Measurements from ENCODE around the gene SIGLEC9.
"Not testable (repeated sequence)": the region's sequence is repeated elsewhere in the genome, so short reads cannot be mapped to it uniquely, and the experiment has no call there.

Gene SIGLEC9

DNA sequence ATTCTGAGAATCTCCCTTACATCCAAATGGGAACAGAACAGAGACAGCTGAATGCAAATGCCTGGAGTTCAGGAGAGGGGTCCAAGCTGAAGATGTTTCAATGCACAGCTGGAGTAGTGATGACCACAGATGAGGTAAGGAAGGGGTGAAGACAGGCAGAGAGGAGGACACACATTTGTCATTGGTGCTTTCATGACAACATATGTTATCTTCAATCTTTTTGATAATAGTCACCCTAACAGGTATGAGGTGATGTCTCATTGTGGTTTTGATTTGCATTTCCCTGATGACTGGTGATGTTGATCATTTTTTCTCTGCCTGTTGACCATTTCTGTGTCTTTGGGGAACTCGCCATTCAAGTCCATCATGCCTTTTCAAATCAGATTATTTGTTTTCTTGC, 36.6 kb downstream of the SIGLEC9 start:
- H3K4me1 Mint-ChIP-seq (ENCODE audit: low read depth): peaks cover 16% of the 10 kb centered on the region
- no peaks in the 10 kb centered on the region for H3K36me3 Mint-ChIP-seq (ENCODE audit: low read depth)
- H3K4me3 Mint-ChIP-seq: no peak overlapping the region
- H3K27me3 Mint-ChIP-seq (ENCODE audit: low read depth): peaks cover 35% of the 10 kb centered on the region
- no peak overlapping the region for H3K27ac Mint-ChIP-seq
- H3K9me3 Mint-ChIP-seq: no peaks in the 10 kb centered on the region

DNA sequence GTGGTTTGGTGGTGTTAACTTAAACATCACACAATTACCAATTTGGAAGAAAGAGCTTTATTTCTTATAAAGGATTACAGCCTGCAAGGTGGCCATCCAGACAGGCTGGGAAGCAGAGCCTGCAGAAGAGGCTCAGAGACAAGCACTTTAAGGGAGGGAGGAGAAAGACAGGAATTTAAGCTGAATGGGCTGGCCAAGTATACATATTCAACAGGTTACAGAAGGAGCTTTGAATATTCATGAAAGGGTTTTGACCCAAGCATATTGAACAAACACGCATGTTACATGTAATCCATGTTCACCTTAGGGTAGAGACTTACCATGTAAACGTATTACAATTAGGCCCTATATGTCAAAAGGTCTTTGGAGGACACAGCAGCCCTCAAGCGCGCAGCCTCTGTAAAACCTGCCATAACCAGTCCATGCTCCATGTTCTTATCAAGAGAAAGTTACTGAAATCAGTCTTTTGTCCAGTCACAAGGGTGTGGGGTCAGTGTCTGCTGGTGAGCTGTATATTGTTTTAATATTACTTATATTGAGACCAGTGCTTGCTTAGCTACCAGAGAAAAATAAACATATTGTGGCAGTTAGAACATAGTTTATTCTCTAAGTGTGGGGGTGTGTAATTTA, 37.3 kb downstream of the SIGLEC9 start:
- no peak overlapping the region for H3K4me3 Mint-ChIP-seq
- no peaks in the 10 kb centered on the region for H3K36me3 Mint-ChIP-seq (ENCODE audit: low read depth)
- no peak overlapping the region for H3K27ac Mint-ChIP-seq
- peaks cover 37% of the 10 kb centered on the region for H3K27me3 Mint-ChIP-seq (ENCODE audit: low read depth)
- H3K4me1 Mint-ChIP-seq (ENCODE audit: low read depth): peaks cover 19% of the 10 kb centered on the region
- no peaks in the 10 kb centered on the region for H3K9me3 Mint-ChIP-seq

GRCh38 chr19:51163257-51163656, 38.6 kb downstream of the SIGLEC9 start:
- H3K4me1 Mint-ChIP-seq (ENCODE audit: low read depth): peaks cover 26% of the 10 kb centered on the region
- H3K9me3 Mint-ChIP-seq: no peaks in the 10 kb centered on the region
- no peak overlapping the region for H3K27ac Mint-ChIP-seq

DNA sequence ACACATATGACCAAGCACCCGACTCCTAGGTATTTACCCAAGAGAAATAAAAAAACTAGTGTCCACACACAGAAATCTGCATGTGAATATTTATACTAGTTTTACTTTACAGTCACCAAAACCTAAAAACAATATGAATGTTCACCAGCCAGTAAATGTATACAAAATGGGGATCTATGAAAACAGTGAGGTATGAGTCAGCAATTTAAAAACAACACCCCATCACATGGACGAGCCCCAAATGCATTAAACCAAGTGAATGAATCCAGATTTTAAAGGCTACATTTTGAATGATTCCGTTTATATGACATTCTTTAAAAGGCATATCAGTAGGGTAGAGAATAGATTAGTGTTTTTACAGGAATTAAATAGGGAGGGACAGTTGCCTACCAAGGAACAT, 39.5 kb downstream of the SIGLEC9 start:
- H3K27me3 Mint-ChIP-seq (ENCODE audit: low read depth): peaks cover 33% of the 10 kb centered on the region
- H3K27ac Mint-ChIP-seq: no peak overlapping the region

More at GRCh38 chr19:51163257-51163656, 38.6 kb downstream of the SIGLEC9 start:
- no peak overlapping the region for H3K4me3 Mint-ChIP-seq
- H3K27me3 Mint-ChIP-seq (ENCODE audit: low read depth): peaks cover 36% of the 10 kb centered on the region
- no peaks in the 10 kb centered on the region for H3K36me3 Mint-ChIP-seq (ENCODE audit: low read depth)

DNA sequence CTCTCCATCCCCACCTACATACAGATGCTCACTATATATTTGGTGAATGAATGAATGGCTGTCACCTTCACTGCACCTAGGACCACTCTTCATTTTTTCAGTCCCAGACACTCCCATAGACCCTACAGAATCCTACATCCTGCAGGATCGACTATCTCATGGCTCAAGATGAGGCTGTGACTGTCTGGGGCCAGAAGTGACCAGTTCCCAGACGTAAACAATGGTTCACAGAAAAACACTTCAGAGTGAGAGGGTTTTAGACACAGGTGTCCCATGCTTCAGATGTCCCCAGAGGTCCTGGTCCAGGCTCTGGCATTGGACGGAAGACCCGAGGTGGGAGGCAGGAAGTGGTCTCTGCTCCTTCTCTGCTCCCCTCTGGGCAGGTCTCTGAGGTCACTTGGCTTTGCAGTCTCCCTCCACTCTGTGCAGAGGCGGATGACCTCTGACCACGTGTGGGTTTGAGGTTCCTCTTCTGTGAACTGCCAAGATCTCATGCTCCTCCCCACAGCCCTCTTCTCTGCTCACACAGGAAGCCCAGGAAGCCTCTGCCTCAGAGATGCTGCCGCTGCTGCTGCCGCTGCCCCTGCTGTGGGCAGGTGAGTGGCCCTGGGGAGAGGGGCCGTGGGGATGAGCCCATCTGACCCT, 42.3 kb downstream of the SIGLEC9 start:
- Mint-ChIP-seq H3K27me3 (ENCODE audit: low read depth) (peaks cover 34% of the 10 kb centered on the region), H3K4me3 (peak overlapping the region; percentile 64), H3K4me1 (ENCODE audit: low read depth) (peaks cover 34% of the 10 kb centered on the region), H3K36me3 (ENCODE audit: low read depth) (no peaks in the 10 kb centered on the region), H3K9me3 (no peaks in the 10 kb centered on the region), H3K27ac (peak overlapping the region; percentile 49)

More for the DNA sequence above, 39.5 kb downstream of the SIGLEC9 start:
- H3K9me3 Mint-ChIP-seq: no peaks in the 10 kb centered on the region
- H3K4me3 Mint-ChIP-seq: no peak overlapping the region
- peaks cover 28% of the 10 kb centered on the region for H3K4me1 Mint-ChIP-seq (ENCODE audit: low read depth)
- no peaks in the 10 kb centered on the region for H3K36me3 Mint-ChIP-seq (ENCODE audit: low read depth)

GRCh38 chr19:51168564-51169282, 44.0 kb downstream of the SIGLEC9 start:
- H3K36me3 Mint-ChIP-seq (ENCODE audit: low read depth): no peaks in the 10 kb centered on the region
- no peaks in the 10 kb centered on the region for H3K9me3 Mint-ChIP-seq
- no peak overlapping the region for H3K4me3 Mint-ChIP-seq
- peaks cover 30% of the 10 kb centered on the region for H3K4me1 Mint-ChIP-seq (ENCODE audit: low read depth)
- peak overlapping the region; percentile 46 for H3K27ac Mint-ChIP-seq
- H3K27me3 Mint-ChIP-seq (ENCODE audit: low read depth): peaks cover 25% of the 10 kb centered on the region

DNA sequence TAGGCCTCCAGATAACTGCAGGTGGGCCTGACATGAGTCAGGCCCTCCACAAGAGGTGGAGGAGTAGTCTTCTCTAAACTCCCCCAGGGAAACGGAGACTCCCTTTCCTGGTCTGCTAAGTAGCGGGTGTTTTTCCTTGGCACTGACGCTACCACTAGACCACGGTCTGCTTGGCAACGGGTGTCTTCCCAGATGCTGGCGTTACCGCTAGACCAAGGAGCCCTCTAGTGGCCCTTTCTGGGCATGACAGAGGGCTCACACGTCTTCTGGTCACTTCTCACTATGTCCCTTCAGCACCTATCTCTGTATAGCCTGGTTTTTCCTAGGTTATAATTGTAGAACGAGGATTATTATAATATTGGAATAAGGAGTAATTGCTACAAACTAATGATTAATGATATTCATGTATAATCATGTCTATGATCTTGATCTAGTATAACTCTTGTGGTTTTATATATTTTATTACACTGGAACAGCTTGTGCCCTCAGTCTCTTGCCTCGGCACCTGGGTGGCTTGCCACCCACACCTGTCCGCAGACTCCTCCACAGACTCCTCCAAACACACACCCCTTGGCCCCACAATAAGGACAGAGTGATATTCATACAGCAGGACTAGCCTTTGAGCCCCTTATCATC, 44.7 kb downstream of the SIGLEC9 start:
- H3K36me3 Mint-ChIP-seq (ENCODE audit: low read depth); H3K9me3 Mint-ChIP-seq; H3K27ac Mint-ChIP-seq; H3K4me3 Mint-ChIP-seq: not testable (repeated sequence)
- Mint-ChIP-seq H3K4me1 (ENCODE audit: low read depth) (peaks cover 28% of the 10 kb centered on the region), H3K27me3 (ENCODE audit: low read depth) (peaks cover 25% of the 10 kb centered on the region)

DNA sequence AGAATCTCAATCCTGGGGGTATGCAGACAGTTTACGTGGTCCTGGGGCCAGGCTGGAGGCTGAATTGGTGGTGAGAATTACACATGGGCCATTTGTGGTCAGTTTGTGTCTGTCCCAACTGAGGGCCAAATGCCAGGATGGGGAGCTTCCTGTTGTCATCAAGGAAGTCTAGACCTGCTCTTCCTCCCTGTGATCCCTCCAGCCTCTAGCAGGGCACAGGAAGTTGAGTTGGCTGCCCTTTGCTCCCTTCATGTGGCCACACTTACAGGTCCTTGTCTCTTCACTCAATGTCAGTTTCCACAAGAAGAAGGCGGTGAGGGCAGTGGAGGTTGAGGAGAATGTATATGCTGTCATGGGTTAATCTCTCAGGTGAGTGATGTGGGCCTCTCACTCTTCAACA, 47.5 kb downstream of the SIGLEC9 start:
- Mint-ChIP-seq H3K4me3 (no peak overlapping the region), H3K27ac (no peak overlapping the region), H3K36me3 (ENCODE audit: low read depth) (no peaks in the 10 kb centered on the region), H3K9me3 (no peaks in the 10 kb centered on the region), H3K27me3 (ENCODE audit: low read depth) (peaks cover 20% of the 10 kb centered on the region), H3K4me1 (ENCODE audit: low read depth) (peaks cover 23% of the 10 kb centered on the region)

- Mint-ChIP-seq H3K27me3 (ENCODE audit: low read depth) (peaks cover 18% of the 10 kb centered on the region), H3K4me3 (no peak overlapping the region), H3K9me3 (no peaks in the 10 kb centered on the region), H3K27ac (no peak overlapping the region), H3K36me3 (ENCODE audit: low read depth) (no peaks in the 10 kb centered on the region), H3K4me1 (ENCODE audit: low read depth) (peaks cover 11% of the 10 kb centered on the region)
These were observed 49.0 kb downstream of the SIGLEC9 start for GRCh38 chr19:51173681-51174080.

- no peak overlapping the region for H3K4me3 Mint-ChIP-seq
- no peaks in the 10 kb centered on the region for H3K36me3 Mint-ChIP-seq (ENCODE audit: low read depth)
- no peak overlapping the region for H3K27ac Mint-ChIP-seq
- peaks cover 8% of the 10 kb centered on the region for H3K27me3 Mint-ChIP-seq (ENCODE audit: low read depth)
- no peaks in the 10 kb centered on the region for H3K4me1 Mint-ChIP-seq (ENCODE audit: low read depth)
- no peaks in the 10 kb centered on the region for H3K9me3 Mint-ChIP-seq
These were observed 54.5 kb downstream of the SIGLEC9 start for GRCh38 chr19:51179256-51179655.

Measured in T-helper 1 cell treated with Interleukin-12 subunit alpha and Interleukin-12 subunit beta and Interleukin-4 antibody, amounts not matched to agents 30 μg/mL and 1 μg/mL, for 36 hours (primary cell).